Esophagus squamous epithelium (tissue), 4 donors: Measurements from ENCODE around the gene DLEC1.

Source experiments
- POLR2A ChIP-seq, 4 donors: fragments of 450-650 bp; IDR thresholded peaks; one replicate each; pipeline ENCODE4 v1.6.1; 2017; ENCODE audit warnings: antibody characterized with exemption in 4 of 4, mild to moderate bottlenecking in 4 of 4, moderate library complexity in 3 of 4
- TF ChIP-seq, protein P1 (sequence below), 6 experiments: fragments of 450-650 bp in 4 of 6; fragments of 200-600 bp in 2 of 6; sonication (generic) in 2 of 6; IDR thresholded peaks; one replicate each; pipeline ENCODE4 v1.5.1; 2016 to 2019; ENCODE audit warnings: antibody characterized with exemption in 6 of 6, mild to moderate bottlenecking in 4 of 6, moderate library complexity in 4 of 6

DNA sequence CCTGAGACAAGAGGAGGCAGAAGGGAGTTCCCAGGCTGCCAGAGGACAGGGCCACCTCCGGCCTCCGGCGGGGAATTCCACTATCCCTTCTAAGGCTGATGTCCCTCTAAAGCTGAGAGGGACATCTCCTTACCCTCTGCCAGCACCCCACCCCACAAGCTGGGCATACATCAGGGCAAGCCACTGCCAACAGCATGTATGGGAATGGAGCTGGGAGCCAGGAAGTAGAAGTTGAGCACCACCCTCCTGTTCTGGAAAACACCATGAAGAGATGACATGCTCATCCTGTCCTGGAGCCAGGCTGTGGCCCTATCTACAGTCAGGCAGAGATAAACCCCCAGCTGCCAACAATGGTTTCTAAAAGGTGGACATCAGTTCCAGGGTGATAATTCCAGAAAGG lies 16.7 kb upstream of the DLEC1 start:
- TF ChIP-seq POLR2A (IDR thresholded peaks at IDR 0.05): no peak
- TF ChIP-seq, protein P1, sequence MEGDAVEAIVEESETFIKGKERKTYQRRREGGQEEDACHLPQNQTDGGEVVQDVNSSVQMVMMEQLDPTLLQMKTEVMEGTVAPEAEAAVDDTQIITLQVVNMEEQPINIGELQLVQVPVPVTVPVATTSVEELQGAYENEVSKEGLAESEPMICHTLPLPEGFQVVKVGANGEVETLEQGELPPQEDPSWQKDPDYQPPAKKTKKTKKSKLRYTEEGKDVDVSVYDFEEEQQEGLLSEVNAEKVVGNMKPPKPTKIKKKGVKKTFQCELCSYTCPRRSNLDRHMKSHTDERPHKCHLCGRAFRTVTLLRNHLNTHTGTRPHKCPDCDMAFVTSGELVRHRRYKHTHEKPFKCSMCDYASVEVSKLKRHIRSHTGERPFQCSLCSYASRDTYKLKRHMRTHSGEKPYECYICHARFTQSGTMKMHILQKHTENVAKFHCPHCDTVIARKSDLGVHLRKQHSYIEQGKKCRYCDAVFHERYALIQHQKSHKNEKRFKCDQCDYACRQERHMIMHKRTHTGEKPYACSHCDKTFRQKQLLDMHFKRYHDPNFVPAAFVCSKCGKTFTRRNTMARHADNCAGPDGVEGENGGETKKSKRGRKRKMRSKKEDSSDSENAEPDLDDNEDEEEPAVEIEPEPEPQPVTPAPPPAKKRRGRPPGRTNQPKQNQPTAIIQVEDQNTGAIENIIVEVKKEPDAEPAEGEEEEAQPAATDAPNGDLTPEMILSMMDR (IDR thresholded peaks at IDR 0.05): no peak
